Hepatocyte (in vitro differentiated cells): ENCODE results near the gene IL4I1.
A peak's percentile ranks its signal among the peaks of the same experiment; 100 is the strongest.

ENCODE experiments used
- CTCF ChIP-seq: fragments of 200-600 bp; sonication (generic); IDR thresholded peaks from 2 replicates; pipeline ENCODE4 v1.5.1; 2016; ENCODE audit warnings: antibody characterized with exemption, mild to moderate bottlenecking; ENCODE audit not compliant: poor library complexity
- EZH2 ChIP-seq: fragments of 200-600 bp; sonication (generic); IDR thresholded peaks from 2 replicates; pipeline ENCODE4 v1.6.1; 2016; ENCODE audit warnings: antibody characterized with exemption, mild to moderate bottlenecking, borderline replicate concordance
- EZH2phosphoT487 ChIP-seq: fragments of 200-600 bp; sonication (generic); IDR thresholded peaks from one replicate; pipeline ENCODE4 v1.6.1; 2018; ENCODE audit warnings: antibody characterized with exemption, mild to moderate bottlenecking, low read depth, moderate library complexity; ENCODE audit not compliant: unreplicated experiment, severe bottlenecking

GRCh38 chr19:49889687-49890348 lies 6.9 kb downstream of the IL4I1 start:
- TF ChIP-seq CTCF (peak; percentile 61), EZH2 (no peak), EZH2phosphoT487 (no peak)
